ENCODE data around the gene C5orf15. TPM values are rescaled to one million over a fixed set of nuclear protein-coding genes. Genes with fewer than 3 reads are reported as not detected.

C5orf15 gene
- total RNA-seq, 2 donors from 2014 or later = 12.1 to 13.5 TPM

GRCh38 chr5:133914434-133914833 is 54.0 kb downstream of the C5orf15 start:
- H3K36me3 Mint-ChIP-seq (ENCODE audit: low read depth) = no peaks in the 10 kb centered on the region
- H3K27me3 Mint-ChIP-seq = no peaks in the 10 kb centered on the region
- no peak overlapping the region for H3K4me3 Mint-ChIP-seq
- ATAC-seq (no peak), DNase-seq (no peak)
- H3K4me1 Mint-ChIP-seq = no peaks in the 10 kb centered on the region
- H3K9me3 ChIP-seq (ENCODE audit: control insufficient read depth, low read length, poor library complexity, severe bottlenecking) = no peaks in the 10 kb centered on the region
- no peak overlapping the region for H3K27ac Mint-ChIP-seq

GRCh38 chr5:133913413-133914155 is 54.8 kb downstream of the C5orf15 start:
- H3K9me3 ChIP-seq (ENCODE audit: control insufficient read depth, low read length, poor library complexity, severe bottlenecking) = no peaks in the 10 kb centered on the region
- Mint-ChIP-seq H3K27ac (no peak overlapping the region), H3K4me3 (no peak overlapping the region), H3K27me3 (no peaks in the 10 kb centered on the region), H3K36me3 (ENCODE audit: low read depth) (no peaks in the 10 kb centered on the region), H3K4me1 (peaks cover 4% of the 10 kb centered on the region)
- ATAC-seq = no peak
- DNase-seq = no peak

GRCh38 chr5:133912951-133913350 is 55.5 kb downstream of the C5orf15 start:
- Mint-ChIP-seq H3K4me3 (no peak overlapping the region), H3K36me3 (ENCODE audit: low read depth) (no peaks in the 10 kb centered on the region), H3K27ac (no peak overlapping the region), H3K27me3 (no peaks in the 10 kb centered on the region), H3K4me1 (peaks cover 4% of the 10 kb centered on the region)
- DNase-seq (no peak), ATAC-seq (no peak)
- no peaks in the 10 kb centered on the region for H3K9me3 ChIP-seq (ENCODE audit: control insufficient read depth, low read length, poor library complexity, severe bottlenecking)

GRCh38 chr5:133910571-133910970 is 57.9 kb downstream of the C5orf15 start:
- H3K9me3 ChIP-seq (ENCODE audit: control insufficient read depth, low read length, poor library complexity, severe bottlenecking) = no peaks in the 10 kb centered on the region
- no peak for ATAC-seq
- no peak for DNase-seq
- H3K27me3 Mint-ChIP-seq = no peaks in the 10 kb centered on the region
- H3K36me3 Mint-ChIP-seq (ENCODE audit: low read depth) = no peaks in the 10 kb centered on the region
- H3K4me1 Mint-ChIP-seq = peaks cover 4% of the 10 kb centered on the region
- no peak overlapping the region for H3K27ac Mint-ChIP-seq
- no peak overlapping the region for H3K4me3 Mint-ChIP-seq

GRCh38 chr5:133909603-133910002 is 58.8 kb downstream of the C5orf15 start:
- Mint-ChIP-seq H3K36me3 (ENCODE audit: low read depth) (no peaks in the 10 kb centered on the region), H3K4me1 (peaks cover 4% of the 10 kb centered on the region), H3K27me3 (no peaks in the 10 kb centered on the region), H3K4me3 (no peak overlapping the region), H3K27ac (no peak overlapping the region)
- no peak for DNase-seq
- H3K9me3 ChIP-seq (ENCODE audit: control insufficient read depth, low read length, poor library complexity, severe bottlenecking) = no peaks in the 10 kb centered on the region
- no peak for ATAC-seq

- H3K27ac Mint-ChIP-seq = no peak overlapping the region
- no peak for DNase-seq
- H3K4me3 Mint-ChIP-seq = no peak overlapping the region
- no peak for ATAC-seq
- no peaks in the 10 kb centered on the region for H3K9me3 ChIP-seq (ENCODE audit: control insufficient read depth, low read length, poor library complexity, severe bottlenecking)
- no peaks in the 10 kb centered on the region for H3K27me3 Mint-ChIP-seq
- H3K4me1 Mint-ChIP-seq = peaks cover 4% of the 10 kb centered on the region
- no peaks in the 10 kb centered on the region for H3K36me3 Mint-ChIP-seq (ENCODE audit: low read depth)
Observed at GRCh38 chr5:133907075-133907474, 61.4 kb downstream of the C5orf15 start.

- Mint-ChIP-seq H3K36me3 (ENCODE audit: low read depth) (no peaks in the 10 kb centered on the region), H3K27me3 (no peaks in the 10 kb centered on the region), H3K4me1 (peaks cover 4% of the 10 kb centered on the region), H3K27ac (no peak overlapping the region), H3K4me3 (no peak overlapping the region)
- H3K9me3 ChIP-seq (ENCODE audit: control insufficient read depth, low read length, poor library complexity, severe bottlenecking) = no peaks in the 10 kb centered on the region
- no peak for ATAC-seq
- no peak for DNase-seq
Observed at GRCh38 chr5:133906303-133906702, 62.1 kb downstream of the C5orf15 start.

Other genes with a start within 250 kb of the C5orf15 start
- gene VDAC1, start 36.4 kb upstream of the C5orf15 start, total RNA-seq = 10 to 100 TPM; 58.1 to 71.4 TPM
- 100 to 1,000 TPM; 308 to 405 TPM for gene TCF7, start 146.1 kb upstream of the C5orf15 start, total RNA-seq
- 100 to 1,000 TPM; 284 to 339 TPM for gene SKP1, start 208.3 kb upstream of the C5orf15 start, total RNA-seq

Measured in T-helper 17 cell (primary cell).